GM06990 (cell line): ENCODE results near the gene PMM1.
"Not testable (repeated sequence)": the region's sequence is repeated elsewhere in the genome, so short reads cannot be mapped to it uniquely, and the experiment has no call there.

Experiments used
- DNase-seq: peaks from one replicate; pipeline ENCODE4 v3.0.0-alpha.2; 2011; ENCODE audit not compliant: insufficient read length; ENCODE audit errors: extremely low read depth
- H3K27me3 ChIP-seq: replicated peaks from 2 replicates; pipeline ENCODE4 v1.6.0; 2011; ENCODE audit warnings: low read length; ENCODE audit not compliant: control insufficient read depth, insufficient read depth
- H3K36me3 ChIP-seq: 2 replicates; pipeline ENCODE4 v1.5.1; 2011; ENCODE audit warnings: low read length; ENCODE audit not compliant: control insufficient read depth, insufficient read depth
- H3K4me3 ChIP-seq: replicated peaks from 2 replicates; pipeline ENCODE4 v1.5.1; 2011; ENCODE audit warnings: low read depth, mild to moderate bottlenecking, control low read depth, low read length
- TF ChIP-seq, protein P1 (sequence below): IDR thresholded peaks from 2 replicates; pipeline ENCODE4 v1.5.1; 2011; ENCODE audit warnings: low read length, control low read depth, mild to moderate bottlenecking, inconsistent platforms; ENCODE audit not compliant: insufficient read depth, poor library complexity, severe bottlenecking

PMM1 gene

DNA sequence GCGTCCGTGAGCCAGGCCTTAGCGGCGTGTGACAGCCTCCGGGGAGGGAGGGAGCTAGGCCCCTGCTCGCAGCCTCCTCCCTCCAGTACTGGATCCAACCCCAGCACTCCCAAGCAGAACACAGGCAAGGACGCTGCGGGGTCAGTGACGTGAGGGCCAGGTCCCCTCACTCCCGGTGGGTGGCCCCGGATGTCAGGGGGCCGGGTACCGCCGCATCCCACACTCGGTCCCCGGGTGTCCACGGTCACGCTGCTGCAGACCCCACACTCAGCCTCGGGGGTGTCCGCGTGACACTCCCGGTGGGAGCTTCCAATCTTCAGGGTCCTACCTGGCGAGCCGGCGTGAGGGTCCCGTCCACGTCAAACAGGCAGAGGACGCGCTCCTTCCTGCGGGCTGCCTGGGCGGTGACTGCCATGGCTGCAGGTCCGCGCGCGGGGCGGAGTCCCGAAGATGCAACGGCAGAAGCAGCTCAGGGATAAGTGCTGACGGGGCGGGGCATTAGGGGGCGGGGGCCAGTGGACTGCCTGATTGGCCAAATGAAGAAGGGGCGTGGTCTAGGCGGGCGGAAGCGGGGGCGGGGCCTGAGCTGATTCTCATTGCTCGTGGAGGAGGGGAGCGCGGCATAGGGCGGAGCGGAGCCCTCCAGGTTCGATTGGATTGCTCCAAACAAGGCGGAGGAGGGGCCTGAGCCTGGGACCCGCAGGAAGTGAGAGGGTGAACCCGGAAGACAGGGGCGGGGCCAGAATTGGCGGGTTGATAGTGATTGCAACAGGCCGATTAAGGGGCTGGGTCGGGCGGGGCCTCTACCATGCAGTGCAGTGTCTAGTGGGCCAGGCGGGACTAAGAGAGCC, at the start of gene PMM1:
Gene PMM1, minus strand, starts transcription at position 450 of the 851 bp plus-strand sequence. Its CDS starts 35 bp downstream, at position 415.
- DNase-seq, result peak; percentile 100
- TF ChIP-seq, protein P1, sequence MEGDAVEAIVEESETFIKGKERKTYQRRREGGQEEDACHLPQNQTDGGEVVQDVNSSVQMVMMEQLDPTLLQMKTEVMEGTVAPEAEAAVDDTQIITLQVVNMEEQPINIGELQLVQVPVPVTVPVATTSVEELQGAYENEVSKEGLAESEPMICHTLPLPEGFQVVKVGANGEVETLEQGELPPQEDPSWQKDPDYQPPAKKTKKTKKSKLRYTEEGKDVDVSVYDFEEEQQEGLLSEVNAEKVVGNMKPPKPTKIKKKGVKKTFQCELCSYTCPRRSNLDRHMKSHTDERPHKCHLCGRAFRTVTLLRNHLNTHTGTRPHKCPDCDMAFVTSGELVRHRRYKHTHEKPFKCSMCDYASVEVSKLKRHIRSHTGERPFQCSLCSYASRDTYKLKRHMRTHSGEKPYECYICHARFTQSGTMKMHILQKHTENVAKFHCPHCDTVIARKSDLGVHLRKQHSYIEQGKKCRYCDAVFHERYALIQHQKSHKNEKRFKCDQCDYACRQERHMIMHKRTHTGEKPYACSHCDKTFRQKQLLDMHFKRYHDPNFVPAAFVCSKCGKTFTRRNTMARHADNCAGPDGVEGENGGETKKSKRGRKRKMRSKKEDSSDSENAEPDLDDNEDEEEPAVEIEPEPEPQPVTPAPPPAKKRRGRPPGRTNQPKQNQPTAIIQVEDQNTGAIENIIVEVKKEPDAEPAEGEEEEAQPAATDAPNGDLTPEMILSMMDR, result no peak
- Histone ChIP-seq H3K27me3 (no peaks in the 10 kb centered on the region), H3K4me3 (peak within 1 kb of the TSS; percentile 96), H3K36me3 (peaks cover 1% of the 10 kb centered on the region; the same call in 1 of the 2 replicates)

DNA sequence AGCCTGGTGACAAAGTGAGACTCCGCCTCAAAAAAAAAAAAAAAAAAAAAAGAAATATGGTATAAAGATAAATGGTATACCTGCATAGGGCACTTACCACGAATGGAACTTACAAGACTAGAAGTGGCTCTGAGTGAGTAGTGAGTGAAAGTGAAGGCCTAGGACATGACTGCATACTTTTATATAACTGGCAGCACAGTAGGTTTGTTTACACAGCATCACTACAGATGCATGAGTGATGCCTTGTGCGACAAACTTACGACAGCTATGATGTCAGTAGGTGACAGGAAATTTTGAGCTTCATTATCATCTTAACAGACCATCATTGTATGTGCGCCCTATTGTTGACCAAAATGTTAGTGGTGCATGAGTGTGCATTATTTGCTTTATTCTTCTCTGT, 49.1 kb upstream of the PMM1 start:
- H3K27me3 ChIP-seq, result no peaks in the 10 kb centered on the region
- H3K36me3 ChIP-seq, result peaks cover 29% of the 10 kb centered on the region
- DNase-seq, result no peak

DNA sequence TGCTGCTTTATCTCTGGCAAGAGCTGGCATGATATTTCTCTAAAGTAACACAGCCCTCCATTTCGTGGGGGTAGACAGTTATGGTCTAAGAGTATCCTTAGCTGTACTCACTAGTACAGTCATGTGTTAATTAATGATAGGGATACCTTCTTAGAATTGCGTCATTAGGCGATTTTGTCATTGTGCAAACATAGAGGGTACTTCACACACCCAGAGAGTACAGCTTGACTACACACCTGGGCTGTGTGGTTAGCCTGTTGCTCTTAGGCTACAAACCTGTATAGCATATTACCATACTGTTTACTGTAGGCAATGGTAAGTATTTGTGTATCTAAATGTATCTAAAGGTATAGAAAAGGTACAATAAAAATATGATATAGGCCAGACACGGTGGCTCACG, 48.5 kb upstream of the PMM1 start:
- no peaks in the 10 kb centered on the region for H3K27me3 ChIP-seq
- DNase-seq, result no peak
- H3K36me3 ChIP-seq, result peaks cover 29% of the 10 kb centered on the region
- TF ChIP-seq, protein P1, result no peak
- H3K4me3 ChIP-seq, result no peak overlapping the region

More for the DNA sequence above, 49.1 kb upstream of the PMM1 start:
- TF ChIP-seq, protein P1, result no peak
- H3K4me3 ChIP-seq, result no peak overlapping the region

DNA sequence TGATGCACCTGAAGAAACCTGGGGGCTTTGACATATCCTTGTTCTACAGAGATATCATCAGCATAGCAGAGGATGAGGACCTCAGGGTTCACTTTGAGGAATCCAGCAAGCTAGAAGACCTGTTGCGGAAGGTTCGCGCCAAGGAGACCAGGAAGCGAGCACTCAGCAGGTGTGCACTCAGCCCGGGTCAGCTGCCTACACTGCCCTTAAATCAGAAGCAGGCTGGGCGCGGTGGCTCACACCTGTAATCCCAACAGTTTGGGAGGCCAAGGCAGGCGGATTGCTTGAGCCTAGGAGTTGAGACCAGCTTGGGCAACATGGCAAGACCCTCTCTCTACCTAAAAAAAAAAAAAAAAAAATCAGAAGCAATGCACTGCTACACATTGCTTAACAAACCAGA, 48.0 kb upstream of the PMM1 start:
- not testable (repeated sequence) for DNase-seq, H3K4me3 ChIP-seq, H3K27me3 ChIP-seq
- peaks cover 28% of the 10 kb centered on the region for H3K36me3 ChIP-seq

DNA sequence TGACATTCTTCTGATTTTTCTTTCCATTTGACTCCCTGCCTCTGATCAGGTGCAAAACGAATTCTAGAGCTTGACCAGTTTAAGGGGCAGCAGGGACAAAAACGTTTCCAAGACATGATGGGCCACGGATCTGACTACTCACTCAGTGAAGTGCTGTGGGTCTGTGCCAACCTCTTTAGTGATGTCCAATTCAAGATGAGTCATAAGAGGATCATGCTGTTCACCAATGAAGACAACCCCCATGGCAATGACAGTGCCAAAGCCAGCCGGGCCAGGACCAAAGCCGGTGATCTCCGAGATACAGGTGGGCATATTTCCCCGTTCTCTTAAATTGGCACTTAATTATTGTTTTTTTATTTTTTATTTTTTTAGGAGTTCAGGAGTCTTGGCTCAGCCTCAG, 46.8 kb upstream of the PMM1 start:
- DNase-seq, result no peak
- TF ChIP-seq, protein P1, result no peak

DNA sequence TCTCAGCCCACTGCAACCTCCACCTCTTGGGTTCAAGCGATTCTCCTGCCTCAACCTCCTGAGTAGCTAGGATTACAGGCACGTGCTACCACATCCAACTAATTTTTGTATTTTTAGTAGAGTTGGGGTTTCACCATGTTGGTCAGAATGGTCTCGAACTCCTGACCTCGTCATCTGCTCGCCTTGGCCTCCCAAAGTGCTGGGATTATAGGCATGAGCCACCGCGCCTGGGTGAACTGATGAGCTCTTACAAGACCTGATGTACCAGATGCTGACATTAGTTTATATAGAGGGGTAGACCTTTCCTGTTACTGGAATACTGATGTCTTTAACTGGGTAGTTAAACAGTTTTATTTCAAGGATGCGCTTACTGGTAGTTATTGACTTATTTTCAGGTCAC, 45.0 kb upstream of the PMM1 start:
- not testable (repeated sequence) for H3K4me3 ChIP-seq, DNase-seq, H3K27me3 ChIP-seq
- H3K36me3 ChIP-seq, result peaks cover 23% of the 10 kb centered on the region

More for the DNA sequence above, 46.8 kb upstream of the PMM1 start:
- Histone ChIP-seq H3K36me3 (peaks cover 26% of the 10 kb centered on the region), H3K4me3 (no peak overlapping the region), H3K27me3 (no peaks in the 10 kb centered on the region)

DNA sequence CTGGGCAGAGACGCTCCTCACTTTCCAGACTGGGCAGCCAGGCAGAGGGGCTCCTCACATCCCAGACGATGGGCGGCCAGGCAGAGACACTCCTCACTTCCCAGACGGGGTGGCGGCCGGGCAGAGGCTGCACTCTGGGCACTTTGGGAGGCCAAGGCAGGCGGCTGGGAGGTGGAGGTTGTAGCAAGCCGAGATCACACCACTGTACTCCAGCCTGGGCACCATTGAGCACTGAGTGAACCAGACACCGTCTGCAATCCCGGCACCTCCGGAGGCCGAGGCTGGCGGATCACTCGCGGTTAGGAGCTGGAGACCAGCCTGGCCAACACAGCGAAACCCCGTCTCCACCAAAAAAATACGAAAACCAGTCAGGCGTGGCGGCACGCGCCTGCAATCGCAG, 42.0 kb upstream of the PMM1 start:
- not testable (repeated sequence) for DNase-seq, H3K27me3 ChIP-seq, H3K4me3 ChIP-seq
- H3K36me3 ChIP-seq, result peaks cover 15% of the 10 kb centered on the region

DNA sequence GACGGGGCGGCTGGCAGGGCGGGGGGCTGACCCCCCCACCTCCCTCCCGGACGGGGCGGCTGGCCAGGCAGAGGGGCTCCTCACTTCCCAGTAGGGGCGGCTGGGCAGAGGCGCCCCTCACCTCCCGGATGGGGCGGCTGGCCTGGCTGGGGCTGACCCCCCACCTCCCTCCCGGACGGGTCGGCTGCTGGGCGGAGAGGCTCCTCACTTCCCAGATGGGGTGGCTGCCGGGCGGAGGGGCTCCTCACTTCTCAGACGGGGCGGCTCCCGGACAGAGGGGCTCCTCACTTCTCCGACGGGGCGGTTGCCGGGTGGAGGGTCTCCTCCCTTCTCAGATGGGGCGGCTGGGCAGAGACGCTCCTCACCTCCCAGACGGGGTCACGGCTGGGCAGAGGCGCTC, 41.5 kb upstream of the PMM1 start:
- H3K36me3 ChIP-seq, result peaks cover 11% of the 10 kb centered on the region
- not testable (repeated sequence) for DNase-seq, H3K27me3 ChIP-seq, H3K4me3 ChIP-seq
